K562 (cell line): ENCODE measurements around the gene C17orf78. TPM values are rescaled to one million over a fixed set of nuclear protein-coding genes. Genes with fewer than 3 reads are reported as not detected.

Experiments
- ATAC-seq: fragments of 200-7000 bp; cut with Tn5 transposase; 3 replicates; pipeline ENCODE4 v1.9.1; 2020; ENCODE audit warnings: moderate library complexity
- BruUV-seq: library from RNA; stranded (reverse); fragments of 400-500 nt; replicated peaks from 2 replicates; lab custom pipeline; 2021; lab: Mats Ljungman, UMichigan
- CTCF ChIA-PET: fragments of 300-600 bp; formaldehyde crosslinking; extraction: SDS; loops from one replicate; lab custom pipeline; 2021; ENCODE audit warnings: low intra/inter-chr PET ratio; lab: Yijun Ruan, JAX
- POLR2A ChIA-PET: fragments of 300-600, 350-650 bp; sonication (Branson Sonifier 250); formaldehyde crosslinking; extraction: SDS; loops from one replicate; lab custom pipeline; 2021; ENCODE audit warnings: antibody characterized with exemption, inconsistent platforms; lab: Yijun Ruan, JAX
- DNase-seq, 4 experiments: peaks; one replicate each; pipeline versions ENCODE4 v3.0.0 to v3.0.0-alpha.2; 2011 to 2018; ENCODE audit warnings: low spot score in 3 of 4, mixed read lengths in 3 of 4; ENCODE audit errors: extremely low read depth in 1 of 4
- FAIRE-seq: peaks from 2 replicates; lab custom pipeline; 2011; peaks lifted over from hg19 to GRCh38; lab: Jason Lieb, UNC
- H2AFZ ChIP-seq: 2 replicates; pipeline ENCODE4 v1.6.0; 2011; ENCODE audit warnings: low read depth, low read length, control low read depth, inconsistent platforms
- H3K27ac ChIP-seq: fragments of 200-600 bp; 3 replicates; pipeline ENCODE4 v1.8.0; 2011; ENCODE audit warnings: low read depth, mild to moderate bottlenecking, control low read depth, inconsistent platforms, low read length, moderate library complexity, mixed read lengths; ENCODE audit errors: extremely low read depth
- H3K27me3 ChIP-seq, 2 experiments: fragments of 300-600 bp in 1 of 2; 2 replicates in 1 of 2; 3 replicates in 1 of 2; pipeline versions ENCODE4 v1.6.0 to v1.8.0; 2011; ENCODE audit warnings: inconsistent platforms in 2 of 2, low read length in 2 of 2, mild to moderate bottlenecking in 1 of 2, mixed read lengths in 1 of 2, moderate library complexity in 1 of 2; ENCODE audit not compliant: control insufficient read depth in 2 of 2, insufficient read depth in 2 of 2
- H3K36me3 ChIP-seq: fragments of 300-600 bp; 3 replicates; pipeline ENCODE4 v1.8.0; 2011; ENCODE audit warnings: mild to moderate bottlenecking, low read length, inconsistent platforms; ENCODE audit not compliant: control insufficient read depth, insufficient read depth
- H3K4me1 ChIP-seq, 2 experiments: fragments of 200-600 bp in 1 of 2; replicated peaks in 1 of 2; 2 replicates in 1 of 2; 3 replicates in 1 of 2; pipeline versions ENCODE4 v1.5.1 to v1.8.0; 2011; ENCODE audit warnings: inconsistent platforms in 2 of 2, low read length in 2 of 2, mild to moderate bottlenecking in 1 of 2, mixed read lengths in 1 of 2, moderate library complexity in 1 of 2; ENCODE audit not compliant: control insufficient read depth in 2 of 2, insufficient read depth in 2 of 2
- H3K4me2 ChIP-seq: 2 replicates; pipeline ENCODE4 v1.6.1; 2011; ENCODE audit warnings: low read length, control low read depth, inconsistent platforms, mixed read lengths; ENCODE audit not compliant: insufficient read depth
- H3K4me3 ChIP-seq: fragments of 200-600 bp; sonication (generic), shearing (Covaris generic); 2 replicates; pipeline ENCODE4 v1.5.1; 2016; ENCODE audit warnings: control low read depth, inconsistent platforms
- H3K79me2 ChIP-seq: fragments of 200-600 bp; 3 replicates; pipeline ENCODE4 v1.8.0; 2011; ENCODE audit warnings: low read length, inconsistent platforms; ENCODE audit not compliant: control insufficient read depth, insufficient read depth
- H3K9ac ChIP-seq, 2 experiments: 2 replicates each; pipeline versions ENCODE4 v1.6.0 to v1.6.1; 2011; ENCODE audit warnings: low read depth in 2 of 2, low read length in 2 of 2, control low read depth in 1 of 2, inconsistent platforms in 1 of 2, mild to moderate bottlenecking in 1 of 2, mixed read lengths in 1 of 2; ENCODE audit not compliant: insufficient read depth in 1 of 2
- H3K9me1 ChIP-seq: one replicate; pipeline ENCODE4 v1.6.0; 2011; ENCODE audit warnings: inconsistent platforms, mild to moderate bottlenecking, low read length, moderate library complexity; ENCODE audit not compliant: control insufficient read depth, insufficient read depth
- H3K9me3 ChIP-seq: replicated peaks from 2 replicates; pipeline ENCODE4 v1.5.1; 2011; ENCODE audit warnings: low read depth, low read length, inconsistent platforms; ENCODE audit not compliant: control insufficient read depth, insufficient read depth
- H4K20me1 ChIP-seq: replicated peaks from 2 replicates; pipeline ENCODE4 v1.6.1; 2011; ENCODE audit warnings: low read length, inconsistent platforms, mixed read lengths; ENCODE audit not compliant: control insufficient read depth, insufficient read depth
- BHLHE40 ChIP-seq: IDR thresholded peaks from 2 replicates; pipeline ENCODE4 v1.6.1; 2011; ENCODE audit warnings: low read length, improper control_type of control experiment
- BRD9 ChIP-seq: fragments of 450-650 bp; IDR thresholded peaks from 2 replicates; pipeline ENCODE4 v1.6.1; 2018; ENCODE audit warnings: low read depth; ENCODE audit not compliant: partially characterized antibody
- C11orf30 ChIP-seq: fragments of 450-650 bp; IDR thresholded peaks from 2 replicates; pipeline ENCODE4 v1.6.1; 2016; ENCODE audit warnings: low read depth, mild to moderate bottlenecking
- CCAR2 ChIP-seq: fragments of 200-400 bp; formaldehyde crosslinking; IDR thresholded peaks from 2 replicates; pipeline ENCODE4 v1.6.1; 2017; ENCODE audit warnings: mild to moderate bottlenecking, low read depth, low read length
- DACH1 ChIP-seq: fragments of 450-650 bp; IDR thresholded peaks from 2 replicates; pipeline ENCODE4 v1.6.1; 2018; ENCODE audit not compliant: partially characterized antibody
- KLF6 ChIP-seq: fragments of 250-450 bp; sonication (Bioruptor Pico); IDR thresholded peaks from 2 replicates; pipeline ENCODE4 v1.4.0; 2020; ENCODE audit warnings: mild to moderate bottlenecking, moderate library complexity, borderline replicate concordance
- MAFF ChIP-seq: IDR thresholded peaks from 2 replicates; pipeline ENCODE4 v1.6.1; 2012; ENCODE audit warnings: low read length, improper control_type of control experiment
- MAFK ChIP-seq: IDR thresholded peaks from 2 replicates; pipeline ENCODE4 v1.6.1; 2011; ENCODE audit warnings: low read length, improper control_type of control experiment
- MCM7 ChIP-seq, 2 experiments: fragments of 450-650 bp; IDR thresholded peaks; 2 replicates each; pipeline ENCODE4 v1.6.1; 2016 to 2018
- NFYB ChIP-seq: IDR thresholded peaks from 2 replicates; pipeline ENCODE4 v1.6.1; 2011; ENCODE audit warnings: mild to moderate bottlenecking, moderate library complexity; ENCODE audit not compliant: insufficient read length; ENCODE audit errors: extremely low read depth
- NR2C2 ChIP-seq, 2 experiments: fragments of 200-800 bp in 1 of 2; sonication (Bioruptor generic) in 1 of 2; sonication (generic) in 1 of 2; formaldehyde crosslinking in 1 of 2; IDR thresholded peaks; 2 replicates each; pipeline versions ENCODE4 v1.6.1 to v1.8.0; 2016 to 2022; ENCODE audit warnings: mild to moderate bottlenecking in 1 of 2, missing compliant biosample characterization in 1 of 2, missing genetic modification characterization in 1 of 2, missing genetic modification reagents in 1 of 2
- NR3C1 ChIP-seq: sonication (generic); formaldehyde crosslinking; IDR thresholded peaks from 2 replicates; pipeline ENCODE4 v1.8.1; 2022; ENCODE audit warnings: missing genetic modification reagents
- SRSF7 ChIP-seq: fragments of 200-400 bp; formaldehyde crosslinking; optimal IDR thresholded peaks from 2 replicates; pipeline ENCODE3; 2017; ENCODE audit warnings: mild to moderate bottlenecking, low read depth, low read length
- ZNF146 ChIP-seq: IDR thresholded peaks from one replicate; pipeline ENCODE4 v1.6.1; 2018; ENCODE audit warnings: missing compliant biosample characterization; ENCODE audit not compliant: unreplicated experiment
- ZNF586 ChIP-seq: fragments of 450-650 bp; formaldehyde crosslinking; conservative IDR thresholded peaks from 2 replicates; pipeline ENCODE4 v1.4.0; 2020; ENCODE audit warnings: mild to moderate bottlenecking, moderate library complexity
- WGBS: fragments of 100-300 bp; shearing (Covaris generic); methylation state at CpG from one replicate; pipeline ENCODE4 v1.1.6; 2016; ENCODE audit warnings: low coverage, mixed read lengths; ENCODE audit not compliant: insufficient coverage; ENCODE audit errors: missing lambda C conversion rate; 5-methylcytosine and 5-hydroxymethylcytosine counted together
- in situ Hi-C: fragments of 300-500 bp; cut with MboI; formaldehyde crosslinking; loops from 4 replicates; pipeline ENCODE4 v1.15.0; 2018; ENCODE audit warnings: inconsistent platforms, mixed read lengths
- intact Hi-C: fragments of 100-400 bp; cut with micrococcal nuclease; formaldehyde crosslinking; loops from 2 replicates; pipeline ENCODE4 v1.14.2; 2022
- polyA plus RNA-seq, 8 experiments: library from polyadenylated mRNA; depleted of rRNA in 4 of 8; stranded (reverse) in 5 of 8; unstranded in 3 of 8; fragments of >200 nt; fragmentation: Nextera tagmentation in 2 of 8; fragmentation: Illumina TruSeq in 1 of 8; extraction: Ambion mirVana in 2 of 8; extraction: Trizol in 1 of 8; gene quantifications; 2 replicates each; pipeline versions ENCODE4 v1.2.1 to v1.2.3, GENCODE V29; 2011 to 2014; ENCODE audit warnings: inconsistent platforms in 1 of 8, missing spikeins in 1 of 8
- total RNA-seq, 7 experiments: library from RNA; depleted of rRNA in 6 of 7; stranded (reverse); fragments of >200 nt in 6 of 7; fragmentation: Illumina TruSeq in 2 of 7; extraction: Trizol in 2 of 7; gene quantifications; 2 replicates each; pipeline versions ENCODE4 v1.2.1 to v1.2.3, GENCODE V29; 2011 to 2021; ENCODE audit warnings: low replicate concordance in 1 of 7
- TF ChIP-seq, protein P1 (sequence below): fragments of 250-450 bp; sonication (Bioruptor Pico); IDR thresholded peaks from 2 replicates; pipeline ENCODE4 v1.4.0; 2020; ENCODE audit warnings: mild to moderate bottlenecking, moderate library complexity
- TF ChIP-seq, protein P2 (sequence below): fragments of 250-450 bp; sonication (Bioruptor Pico); IDR thresholded peaks from 2 replicates; pipeline ENCODE4 v1.5.0; 2021
- TF ChIP-seq, protein P3 (sequence below): fragments of 250-450 bp; sonication (Bioruptor Pico); IDR thresholded peaks from 2 replicates; pipeline ENCODE4 v1.5.0; 2021; ENCODE audit warnings: mild to moderate bottlenecking, borderline replicate concordance

C17orf78 gene
- total and polyA plus RNA-seq, 9 of the 15 experiments (the other 6 are each of a cell fraction or from before 2014, with no cell fraction given), result not detected

DNA sequence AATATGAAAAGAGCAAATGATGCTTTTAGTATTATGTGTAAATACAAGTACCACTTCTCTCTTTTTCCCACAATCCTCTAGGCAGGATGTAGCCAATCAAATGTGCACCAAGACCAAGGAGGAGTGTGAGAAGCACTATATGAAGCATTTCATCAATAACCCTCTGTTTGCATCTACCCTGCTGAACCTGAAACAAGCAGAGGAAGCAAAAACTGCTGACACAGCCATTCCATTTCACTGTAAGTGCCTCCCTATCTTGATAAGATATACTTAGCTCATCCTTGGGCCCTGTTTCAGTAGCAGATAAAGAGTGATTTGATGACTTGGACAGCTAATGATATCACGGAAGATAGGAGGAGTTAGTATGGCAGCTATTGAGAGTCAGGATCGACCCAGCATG is 64.6 kb downstream of the C17orf78 start:
- no peaks in the 10 kb centered on the region for H3K27me3 ChIP-seq
- no peak overlapping the region for H2AFZ ChIP-seq
- H3K79me2 ChIP-seq, result no peaks in the 10 kb centered on the region
- in situ Hi-C loops, result no loop called here
- WGBS, result 93% methylated on average over 2 of the region's 2 CpGs
- DNase-seq, result no peak
- CTCF ChIA-PET, result no interaction called here
- no peak for FAIRE-seq
- H3K4me2 ChIP-seq, result no peak overlapping the region
- H3K27ac ChIP-seq, result no peak overlapping the region
- H3K4me1 ChIP-seq, result no peaks in the 10 kb centered on the region
- no TSS peak for BruUV-seq
- peaks cover 70% of the 10 kb centered on the region for H3K36me3 ChIP-seq
- POLR2A ChIA-PET, result interaction anchor here (0.6 to 1.3 kb wide), 2 partner anchors 10 kb away, joined by 3 to 4 read pairs; no protein-coding TSS in a partner anchor
- H3K9ac ChIP-seq, result no peak overlapping the region
- ATAC-seq, result no peak
- no peaks in the 10 kb centered on the region for H3K9me1 ChIP-seq
- H3K4me3 ChIP-seq, result no peak overlapping the region
- intact Hi-C loops, result no loop called here
- H4K20me1 ChIP-seq, result no peaks in the 10 kb centered on the region
- no peaks in the 10 kb centered on the region for H3K9me3 ChIP-seq
- no peak for TF ChIP-seq SRSF7
- no peak for TF ChIP-seq NFYB
- TF ChIP-seq MAFK, result peak; percentile 96
- TF ChIP-seq C11orf30, result peak; percentile 93
- no peak for TF ChIP-seq BHLHE40
- TF ChIP-seq, protein P1, sequence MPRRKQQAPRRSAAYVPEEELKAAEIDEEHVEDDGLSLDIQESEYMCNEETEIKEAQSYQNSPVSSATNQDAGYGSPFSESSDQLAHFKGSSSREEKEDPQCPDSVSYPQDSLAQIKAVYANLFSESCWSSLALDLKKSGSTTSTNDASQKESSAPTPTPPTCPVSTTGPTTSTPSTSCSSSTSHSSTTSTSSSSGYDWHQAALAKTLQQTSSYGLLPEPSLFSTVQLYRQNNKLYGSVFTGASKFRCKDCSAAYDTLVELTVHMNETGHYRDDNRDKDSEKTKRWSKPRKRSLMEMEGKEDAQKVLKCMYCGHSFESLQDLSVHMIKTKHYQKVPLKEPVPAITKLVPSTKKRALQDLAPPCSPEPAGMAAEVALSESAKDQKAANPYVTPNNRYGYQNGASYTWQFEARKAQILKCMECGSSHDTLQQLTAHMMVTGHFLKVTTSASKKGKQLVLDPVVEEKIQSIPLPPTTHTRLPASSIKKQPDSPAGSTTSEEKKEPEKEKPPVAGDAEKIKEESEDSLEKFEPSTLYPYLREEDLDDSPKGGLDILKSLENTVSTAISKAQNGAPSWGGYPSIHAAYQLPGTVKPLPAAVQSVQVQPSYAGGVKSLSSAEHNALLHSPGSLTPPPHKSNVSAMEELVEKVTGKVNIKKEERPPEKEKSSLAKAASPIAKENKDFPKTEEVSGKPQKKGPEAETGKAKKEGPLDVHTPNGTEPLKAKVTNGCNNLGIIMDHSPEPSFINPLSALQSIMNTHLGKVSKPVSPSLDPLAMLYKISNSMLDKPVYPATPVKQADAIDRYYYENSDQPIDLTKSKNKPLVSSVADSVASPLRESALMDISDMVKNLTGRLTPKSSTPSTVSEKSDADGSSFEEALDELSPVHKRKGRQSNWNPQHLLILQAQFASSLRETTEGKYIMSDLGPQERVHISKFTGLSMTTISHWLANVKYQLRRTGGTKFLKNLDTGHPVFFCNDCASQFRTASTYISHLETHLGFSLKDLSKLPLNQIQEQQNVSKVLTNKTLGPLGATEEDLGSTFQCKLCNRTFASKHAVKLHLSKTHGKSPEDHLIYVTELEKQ (CRISPR knock-in tag), result no peak
- no peak for TF ChIP-seq CCAR2
- TF ChIP-seq, protein P2, sequence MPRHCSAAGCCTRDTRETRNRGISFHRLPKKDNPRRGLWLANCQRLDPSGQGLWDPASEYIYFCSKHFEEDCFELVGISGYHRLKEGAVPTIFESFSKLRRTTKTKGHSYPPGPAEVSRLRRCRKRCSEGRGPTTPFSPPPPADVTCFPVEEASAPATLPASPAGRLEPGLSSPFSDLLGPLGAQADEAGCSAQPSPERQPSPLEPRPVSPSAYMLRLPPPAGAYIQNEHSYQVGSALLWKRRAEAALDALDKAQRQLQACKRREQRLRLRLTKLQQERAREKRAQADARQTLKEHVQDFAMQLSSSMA (CRISPR knock-in tag), result no peak
- no peak for TF ChIP-seq KLF6 (CRISPR knock-in tag)
- no peak for TF ChIP-seq DACH1
- no peak for TF ChIP-seq ZNF586 (CRISPR knock-in tag)
- no peak for TF ChIP-seq MCM7 (IDR thresholded peaks at IDR 0.05)
- no peak for TF ChIP-seq ZNF146 (CRISPR knock-in tag)
- no peak for TF ChIP-seq NR2C2 (CRISPR knock-in tag; IDR thresholded peaks at IDR 0.05)
- TF ChIP-seq NR2C2 (tag; IDR thresholded peaks at IDR 0.05), result no peak
- TF ChIP-seq, protein P3, sequence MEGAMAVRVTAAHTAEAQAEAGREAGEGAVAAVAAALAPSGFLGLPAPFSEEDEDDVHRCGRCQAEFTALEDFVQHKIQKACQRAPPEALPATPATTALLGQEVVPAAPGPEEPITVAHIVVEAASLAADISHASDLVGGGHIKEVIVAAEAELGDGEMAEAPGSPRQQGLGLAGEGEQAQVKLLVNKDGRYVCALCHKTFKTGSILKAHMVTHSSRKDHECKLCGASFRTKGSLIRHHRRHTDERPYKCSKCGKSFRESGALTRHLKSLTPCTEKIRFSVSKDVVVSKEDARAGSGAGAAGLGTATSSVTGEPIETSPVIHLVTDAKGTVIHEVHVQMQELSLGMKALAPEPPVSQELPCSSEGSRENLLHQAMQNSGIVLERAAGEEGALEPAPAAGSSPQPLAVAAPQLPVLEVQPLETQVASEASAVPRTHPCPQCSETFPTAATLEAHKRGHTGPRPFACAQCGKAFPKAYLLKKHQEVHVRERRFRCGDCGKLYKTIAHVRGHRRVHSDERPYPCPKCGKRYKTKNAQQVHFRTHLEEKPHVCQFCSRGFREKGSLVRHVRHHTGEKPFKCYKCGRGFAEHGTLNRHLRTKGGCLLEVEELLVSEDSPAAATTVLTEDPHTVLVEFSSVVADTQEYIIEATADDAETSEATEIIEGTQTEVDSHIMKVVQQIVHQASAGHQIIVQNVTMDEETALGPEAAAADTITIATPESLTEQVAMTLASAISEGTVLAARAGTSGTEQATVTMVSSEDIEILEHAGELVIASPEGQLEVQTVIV (CRISPR knock-in tag), result no peak
- TF ChIP-seq NR3C1, result no peak
- no peak for TF ChIP-seq BRD9
- peak; percentile 95 for TF ChIP-seq MAFF
